HuH-7 (cell line): ENCODE measurements around the gene ACSM3.
A peak's percentile ranks its signal among the peaks of the same experiment; 100 is the strongest.
"Not testable (repeated sequence)": the region's sequence is repeated elsewhere in the genome, so short reads cannot be mapped to it uniquely, and the experiment has no call there.

Experiments
- DNase-seq: peaks from one replicate; pipeline ENCODE4 v3.0.0; 2011; ENCODE audit warnings: low spot score

Gene ACSM3

GRCh38 chr16:20760346-20760745, 3.5 kb upstream of the ACSM3 start:
- no peak for DNase-seq

- no peak for DNase-seq
These were observed 2.6 kb upstream of the ACSM3 start for GRCh38 chr16:20761175-20761574.

DNA sequence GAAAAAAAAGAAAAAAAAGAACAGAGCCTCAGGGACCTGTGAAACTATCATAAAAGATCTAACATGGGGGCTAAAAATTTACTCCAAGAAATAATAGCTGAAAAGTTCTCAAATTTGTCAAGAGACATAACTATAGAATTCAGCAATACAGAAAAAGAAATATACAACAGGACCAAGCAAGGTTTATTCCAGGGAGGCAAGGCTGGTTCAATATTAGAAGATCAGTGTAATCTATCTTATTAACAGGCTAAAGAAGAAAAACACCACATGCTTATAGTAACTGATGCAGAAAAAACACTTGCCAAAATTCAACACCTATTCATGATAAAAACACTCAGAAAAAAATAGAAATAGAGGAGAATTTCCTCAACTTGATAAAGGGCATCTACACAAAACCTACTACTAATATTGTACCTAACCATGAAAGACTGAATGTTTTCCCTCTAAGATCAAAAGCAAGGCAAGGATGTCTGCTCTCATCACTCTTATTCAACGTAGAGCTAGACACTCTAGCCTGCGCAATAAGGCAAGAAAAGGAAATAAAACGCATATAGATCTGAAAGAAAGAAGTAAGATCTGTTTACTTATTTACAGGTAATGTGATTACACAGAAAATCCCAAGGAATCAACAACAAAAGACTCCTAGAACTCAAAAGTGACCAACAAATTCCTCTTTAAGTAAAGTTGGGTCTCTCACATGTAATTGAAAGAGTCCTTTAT, 1.2 kb upstream of the ACSM3 start:
- no peak for DNase-seq

DNA sequence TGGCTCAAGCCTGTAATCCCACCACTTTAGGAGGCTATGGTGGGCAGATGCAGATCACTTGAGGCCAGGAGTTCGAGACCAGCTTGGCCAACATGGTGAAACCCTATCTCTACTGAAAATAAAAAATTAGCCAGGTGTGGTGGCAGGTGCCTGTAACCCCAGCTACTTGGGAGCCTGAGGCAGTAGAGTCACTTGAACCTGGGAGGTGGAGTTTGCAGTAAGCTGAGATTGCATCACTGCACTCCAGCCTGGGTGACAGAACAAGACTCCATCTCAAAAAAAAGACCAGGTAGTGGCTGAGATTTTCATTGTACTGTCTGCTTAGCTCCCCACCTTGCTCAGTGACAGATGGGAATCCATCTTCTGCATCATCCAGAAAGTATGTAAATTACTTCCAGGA, 634 bp downstream of the ACSM3 start:
- not testable (repeated sequence) for DNase-seq

- no peak for DNase-seq
These were observed 1.9 kb downstream of the ACSM3 start for GRCh38 chr16:20765732-20766131.

- no peak for DNase-seq
These were observed 2.5 kb downstream of the ACSM3 start for GRCh38 chr16:20766294-20766693.

GRCh38 chr16:20767577-20767976, 3.8 kb downstream of the ACSM3 start:
- no peak for DNase-seq

- DNase-seq = no peak
These were observed 4.3 kb downstream of the ACSM3 start for GRCh38 chr16:20768121-20768520.

DNA sequence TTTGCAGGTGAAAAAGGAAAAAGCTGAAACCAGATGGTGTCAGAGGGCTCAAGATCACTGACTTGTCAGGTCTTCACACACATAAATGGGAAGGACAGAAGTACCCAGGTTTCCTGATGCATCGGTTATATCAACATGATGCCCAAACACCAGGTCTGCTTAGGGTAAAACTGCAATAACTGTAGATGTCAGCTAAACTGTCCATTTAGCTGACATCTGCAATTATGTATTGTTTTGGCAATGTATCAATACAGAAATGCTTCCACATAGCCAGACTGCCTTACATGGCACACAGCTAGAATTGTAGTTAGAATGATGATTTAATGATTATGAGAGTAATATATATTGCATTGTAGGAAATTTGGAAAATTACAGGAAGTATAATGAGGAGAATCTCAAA, 5.0 kb downstream of the ACSM3 start:
- no peak for DNase-seq

DNA sequence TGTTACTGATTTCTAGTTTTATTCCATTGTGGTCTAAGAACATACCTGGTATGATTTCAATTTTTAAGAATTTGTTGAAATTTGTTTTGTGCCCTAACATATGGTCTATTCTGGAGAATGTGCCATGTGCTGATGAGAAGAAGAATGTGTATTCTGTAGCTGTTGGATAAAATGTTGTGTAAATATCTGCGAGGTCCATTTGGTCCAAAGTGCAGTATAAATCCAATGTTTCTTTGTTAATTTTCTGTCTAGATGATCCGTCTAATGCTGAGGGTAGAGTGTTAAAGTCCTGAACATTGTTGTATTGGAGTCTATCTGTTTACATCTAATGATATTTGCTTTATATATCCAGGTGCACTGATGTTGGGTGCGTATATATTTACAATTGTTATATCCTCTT, 9.9 kb downstream of the ACSM3 start:
- DNase-seq = no peak

GRCh38 chr16:20774703-20775362, 11.0 kb downstream of the ACSM3 start:
- peak; percentile 68 for DNase-seq

- no peak for DNase-seq
These were observed 17.9 kb downstream of the ACSM3 start for GRCh38 chr16:20781697-20782096.

DNA sequence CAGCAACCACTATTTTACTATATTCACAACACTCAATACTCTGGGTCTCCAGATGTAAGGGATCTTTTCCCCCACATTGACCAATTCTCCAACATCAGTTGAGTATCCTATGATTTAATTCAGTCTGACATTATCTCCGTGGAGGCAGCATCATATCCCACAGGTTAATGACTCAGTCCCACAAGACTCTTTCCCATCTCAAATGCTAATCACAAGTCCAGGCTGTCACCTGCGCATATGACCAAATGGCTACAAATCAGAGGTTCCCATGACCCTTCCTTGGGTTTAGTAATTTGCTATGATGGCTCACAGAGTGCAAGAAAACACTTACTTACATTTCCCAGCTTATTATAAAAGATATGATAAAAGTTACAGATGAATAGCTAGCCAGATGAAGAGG, 18.7 kb downstream of the ACSM3 start:
- DNase-seq = no peak

GRCh38 chr16:20784204-20784603, 20.4 kb downstream of the ACSM3 start:
- DNase-seq = no peak

DNA sequence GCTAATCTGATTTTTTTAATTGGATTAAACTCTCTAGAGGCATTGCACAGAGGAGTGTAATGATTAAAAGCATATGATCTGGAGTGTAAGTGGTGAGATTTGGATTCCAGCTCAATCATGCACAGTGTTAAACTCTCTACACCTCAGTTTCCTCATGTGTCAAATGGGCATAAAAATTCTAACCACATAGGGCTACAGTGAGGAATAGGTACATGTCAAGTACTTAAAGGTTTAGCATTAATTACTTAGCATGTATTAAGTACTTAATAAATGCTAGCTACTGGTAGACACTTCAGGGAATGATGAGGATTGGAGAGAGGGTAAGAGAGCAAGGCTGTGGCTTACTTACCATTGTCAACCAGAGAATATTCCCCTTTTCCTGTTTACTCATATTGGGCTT, 25.3 kb downstream of the ACSM3 start:
- no peak for DNase-seq

DNA sequence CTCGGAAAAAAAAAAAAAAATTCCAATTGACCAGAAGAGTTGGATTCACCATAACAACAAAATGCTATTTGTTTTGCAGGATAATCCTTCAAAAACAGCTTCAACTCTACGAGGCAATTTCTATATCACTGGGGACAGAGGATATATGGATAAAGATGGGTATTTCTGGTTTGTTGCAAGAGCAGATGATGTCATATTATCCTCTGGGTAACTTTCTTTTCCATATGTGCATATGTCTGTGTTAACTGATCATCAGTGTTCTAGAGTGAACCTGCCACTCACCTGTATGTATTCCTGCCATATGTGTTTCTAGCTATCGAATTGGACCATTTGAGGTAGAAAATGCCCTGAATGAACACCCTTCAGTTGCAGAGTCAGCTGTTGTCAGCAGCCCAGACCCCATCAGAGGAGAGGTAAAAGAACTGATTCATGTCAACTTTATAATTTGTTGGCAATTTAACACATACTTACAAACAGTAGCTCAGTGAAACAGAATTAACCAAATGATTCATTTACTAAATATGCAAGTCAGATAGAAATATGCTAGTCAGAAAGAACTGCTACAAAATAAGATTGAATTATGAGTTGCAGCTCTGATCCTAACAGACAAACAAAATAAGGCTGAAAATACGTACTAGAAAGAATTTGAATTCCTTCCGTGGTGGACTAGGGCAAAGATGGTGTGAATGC, 28.3 kb downstream of the ACSM3 start:
- no peak for DNase-seq

GRCh38 chr16:20798364-20798763, 34.5 kb downstream of the ACSM3 start:
- no peak for DNase-seq

GRCh38 chr16:20799599-20799998, 35.8 kb downstream of the ACSM3 start:
- no peak for DNase-seq

GRCh38 chr16:20801278-20801677, 37.5 kb downstream of the ACSM3 start:
- DNase-seq = no peak

GRCh38 chr16:20803192-20803560, 39.4 kb downstream of the ACSM3 start:
- no peak for DNase-seq

DNA sequence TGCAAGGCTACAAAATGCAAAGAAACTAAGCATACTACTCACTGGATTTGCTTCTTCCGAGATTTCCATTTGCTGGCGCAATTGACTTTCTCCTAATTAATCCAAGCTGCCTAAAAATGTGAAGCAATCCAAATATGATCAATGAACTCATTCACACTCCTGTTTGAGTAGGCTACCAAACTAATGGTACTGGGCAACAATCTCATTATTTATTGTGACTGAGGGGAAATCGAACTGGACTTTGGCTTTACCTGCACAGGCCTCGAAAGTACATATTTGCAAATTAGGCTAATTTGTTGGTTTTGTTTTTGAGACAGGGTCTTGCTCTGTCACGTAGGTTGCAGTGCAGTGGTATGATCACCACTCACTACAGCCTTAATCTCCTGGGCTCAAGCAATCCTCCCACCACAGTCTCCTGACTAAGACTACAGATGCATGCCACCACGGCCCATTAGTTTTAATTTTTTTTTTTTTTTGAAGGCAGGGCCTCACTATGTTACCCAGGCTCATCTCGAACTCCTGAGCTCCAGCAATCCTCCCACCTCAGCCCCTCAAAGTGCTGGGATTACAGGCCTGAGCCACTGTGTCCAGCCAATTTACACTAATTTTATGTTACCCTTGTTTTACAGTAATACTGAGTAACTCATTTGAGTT, 39.9 kb downstream of the ACSM3 start:
- DNase-seq = no peak

DNA sequence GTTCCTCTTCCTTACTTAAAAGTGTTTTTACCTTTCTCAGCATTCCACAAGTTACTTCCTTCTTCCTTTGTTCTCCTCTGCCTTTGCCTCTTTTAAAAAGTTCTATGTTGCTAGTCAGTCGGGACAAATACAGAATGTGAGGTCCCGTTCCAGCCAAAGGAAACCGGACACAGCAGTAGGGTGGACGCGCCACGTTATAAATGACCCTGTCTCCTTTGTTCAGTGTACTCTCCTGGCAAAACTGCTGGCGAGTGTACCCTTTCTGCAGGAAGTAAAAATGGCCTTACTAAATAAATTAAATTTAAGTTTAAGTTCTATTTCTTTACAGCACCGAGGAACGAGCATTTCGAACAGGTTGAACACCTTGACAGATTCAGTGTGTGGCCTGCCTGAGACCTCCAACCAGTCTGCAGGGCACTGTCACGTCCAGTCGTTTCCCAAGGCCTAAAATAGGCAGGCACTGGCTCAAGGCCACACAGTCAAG, 41.9 kb downstream of the ACSM3 start:
- not testable (repeated sequence) for DNase-seq
